H9 (cell line): ENCODE data around the gene DENND10. TPM values are rescaled to one million over a fixed set of nuclear protein-coding genes. Genes with fewer than 3 reads are reported as not detected.
A peak's percentile ranks its signal among the peaks of the same experiment; 100 is the strongest.

Experiments
- DNase-seq: peaks from one replicate; pipeline ENCODE4 v3.0.0-alpha.2; 2017
- H2AFZ ChIP-seq: one replicate; pipeline ENCODE4 v1.6.1; 2013; ENCODE audit warnings: mild to moderate bottlenecking, low read length, control low read depth, moderate library complexity
- H2AK5ac ChIP-seq: 2 replicates; pipeline ENCODE4 v1.6.1; 2013; ENCODE audit warnings: low read length, control low read depth, mixed read lengths; ENCODE audit not compliant: insufficient read length
- H2BK120ac ChIP-seq: one replicate; pipeline ENCODE4 v1.6.1; 2013; ENCODE audit warnings: low read depth, mild to moderate bottlenecking, low read length, control low read depth, inconsistent platforms; ENCODE audit not compliant: poor library complexity, severe bottlenecking
- H2BK12ac ChIP-seq: 2 replicates; pipeline ENCODE4 v1.6.1; 2013; ENCODE audit warnings: low read length, control low read depth, mixed read lengths, low read depth; ENCODE audit not compliant: insufficient read length
- H2BK15ac ChIP-seq: 2 replicates; pipeline ENCODE4 v1.6.1; 2013; ENCODE audit warnings: low read depth, low read length, control low read depth
- H2BK20ac ChIP-seq: one replicate; pipeline ENCODE4 v1.6.1; 2013; ENCODE audit warnings: low read depth, mild to moderate bottlenecking, low read length, control low read depth, inconsistent platforms; ENCODE audit not compliant: poor library complexity, severe bottlenecking
- H2BK5ac ChIP-seq: 2 replicates; pipeline ENCODE4 v1.6.1; 2013; ENCODE audit warnings: low read length, control low read depth, mixed read lengths; ENCODE audit not compliant: insufficient read length
- H3K14ac ChIP-seq: 2 replicates; pipeline ENCODE4 v1.6.1; 2013; ENCODE audit warnings: low read length, control low read depth; ENCODE audit not compliant: insufficient read depth
- H3K18ac ChIP-seq: 2 replicates; pipeline ENCODE4 v1.6.1; 2013; ENCODE audit warnings: low read depth, mild to moderate bottlenecking, mixed read lengths, low read length, control low read depth; ENCODE audit not compliant: insufficient read length
- H3K23ac ChIP-seq: 2 replicates; pipeline ENCODE4 v1.6.1; 2013; ENCODE audit warnings: low read length, control low read depth, mixed read lengths, low read depth; ENCODE audit not compliant: insufficient read length
- H3K23me2 ChIP-seq: 2 replicates; pipeline ENCODE4 v1.6.1; 2013; ENCODE audit warnings: low read depth, mild to moderate bottlenecking, mixed read lengths, low read length, control low read depth; ENCODE audit not compliant: insufficient read length, poor library complexity, severe bottlenecking
- H3K27ac ChIP-seq: 2 replicates; pipeline ENCODE4 v1.5.1; 2013; ENCODE audit warnings: low read length, control low read depth, mixed read lengths, low read depth; ENCODE audit not compliant: insufficient read length
- H3K27me3 ChIP-seq: 2 replicates; pipeline ENCODE4 v1.6.1; 2013; ENCODE audit warnings: low read length, control low read depth, inconsistent platforms; ENCODE audit not compliant: insufficient read depth
- H3K4ac ChIP-seq: 2 replicates; pipeline ENCODE4 v1.6.1; 2013; ENCODE audit warnings: low read depth, mild to moderate bottlenecking, control low read depth, inconsistent platforms, low read length, moderate library complexity
- H3K4me1 ChIP-seq: 2 replicates; pipeline ENCODE4 v1.6.1; 2013; ENCODE audit warnings: low read length, control low read depth, inconsistent platforms; ENCODE audit not compliant: insufficient read depth
- H3K4me2 ChIP-seq: 2 replicates; pipeline ENCODE4 v1.6.1; 2013; ENCODE audit warnings: low read length, control low read depth, mixed read lengths; ENCODE audit not compliant: insufficient read length, insufficient read depth
- H3K56ac ChIP-seq: 2 replicates; pipeline ENCODE4 v1.6.1; 2013; ENCODE audit warnings: low read depth, mild to moderate bottlenecking, mixed read lengths, low read length, control low read depth; ENCODE audit not compliant: insufficient read length
- H3K79me1 ChIP-seq: 2 replicates; pipeline ENCODE4 v1.6.1; 2013; ENCODE audit warnings: low read depth, mild to moderate bottlenecking, moderate library complexity, low read length, control low read depth, inconsistent platforms; ENCODE audit not compliant: insufficient read depth, poor library complexity, severe bottlenecking
- H3K79me2 ChIP-seq: 2 replicates; pipeline ENCODE4 v1.6.1; 2013; ENCODE audit warnings: low read length, control low read depth, inconsistent platforms; ENCODE audit not compliant: insufficient read depth
- H3K9ac ChIP-seq: 2 replicates; pipeline ENCODE4 v1.6.1; 2013; ENCODE audit warnings: low read length, control low read depth, mixed read lengths; ENCODE audit not compliant: insufficient read length; ENCODE audit errors: extremely low read depth
- H3K9me3 ChIP-seq: one replicate; pipeline ENCODE4 v1.6.1; 2013; ENCODE audit warnings: low read depth, low read length, inconsistent platforms; ENCODE audit not compliant: control insufficient read depth
- H3T11ph ChIP-seq: one replicate; pipeline ENCODE4 v1.6.1; 2013; ENCODE audit warnings: mild to moderate bottlenecking, low read length, control low read depth, inconsistent platforms
- H4K20me1 ChIP-seq: one replicate; pipeline ENCODE4 v1.6.1; 2013; ENCODE audit not compliant: control insufficient read depth, insufficient read length, insufficient read depth
- H4K5ac ChIP-seq: 2 replicates; pipeline ENCODE4 v1.6.1; 2013; ENCODE audit warnings: low read depth, mild to moderate bottlenecking, mixed read lengths, low read length, control low read depth; ENCODE audit not compliant: insufficient read length
- H4K8ac ChIP-seq: replicated peaks from 2 replicates; pipeline ENCODE4 v1.6.1; 2013; ENCODE audit warnings: low read length, control low read depth, mixed read lengths, low read depth; ENCODE audit not compliant: insufficient read length
- H4K91ac ChIP-seq: 2 replicates; pipeline ENCODE4 v1.6.1; 2013; ENCODE audit warnings: low read depth, mild to moderate bottlenecking, moderate library complexity, mixed read lengths, low read length, control low read depth; ENCODE audit not compliant: insufficient read length
- H3K27ac Mint-ChIP-seq, 3 experiments: 2 replicates in 2 of 3; 3 replicates in 1 of 3; pipeline ENCODE4 v1.8.0; 2020 to 2021; ENCODE audit warnings: mixed read lengths in 3 of 3, mild to moderate bottlenecking in 1 of 3, moderate library complexity in 1 of 3
- H3K27me3 Mint-ChIP-seq: 2 replicates; pipeline ENCODE4 v1.8.0; 2021; ENCODE audit warnings: low read depth, mild to moderate bottlenecking, moderate library complexity, mixed read lengths
- H3K36me3 Mint-ChIP-seq, 3 experiments: 2 replicates in 2 of 3; 3 replicates in 1 of 3; pipeline ENCODE4 v1.8.0; 2020 to 2021; ENCODE audit warnings: low read depth in 3 of 3, mixed read lengths in 3 of 3; ENCODE audit not compliant: insufficient read depth in 1 of 3
- H3K4me1 Mint-ChIP-seq, 2 experiments: 2 replicates each; pipeline ENCODE4 v1.8.0; 2020; ENCODE audit warnings: mixed read lengths in 2 of 2
- H3K4me3 Mint-ChIP-seq, 2 experiments: 2 replicates in 1 of 2; 3 replicates in 1 of 2; pipeline ENCODE4 v1.8.0; 2020 to 2021; ENCODE audit warnings: mild to moderate bottlenecking in 2 of 2, mixed read lengths in 2 of 2, moderate library complexity in 1 of 2
- H3K9me3 Mint-ChIP-seq, 2 experiments: 2 replicates in 1 of 2; 3 replicates in 1 of 2; pipeline ENCODE4 v1.8.0; 2020; ENCODE audit warnings: mild to moderate bottlenecking in 2 of 2, mixed read lengths in 2 of 2, moderate library complexity in 1 of 2
- CTCF ChIP-seq: fragments of 200-600 bp; sonication (generic); conservative IDR thresholded peaks from 3 replicates; pipeline ENCODE4 v1.8.0; 2021; ENCODE audit warnings: antibody characterized with exemption, mild to moderate bottlenecking
- WGBS: extraction: QIAGEN DNeasy Blood & Tissue Kit; methylation state at CpG from one replicate; pipeline ENCODE4 v1.1.7; 2013; ENCODE audit warnings: missing lambda C conversion rate, low lambda C conversion rate, mixed read lengths; ENCODE audit not compliant: insufficient read length; ENCODE audit errors: extremely low coverage; 5-methylcytosine and 5-hydroxymethylcytosine counted together
- total RNA-seq: library from RNA; stranded (reverse); gene quantifications from 2 replicates; pipeline ENCODE4 v1.2.1, GENCODE V29; 2021

DENND10 gene
- total RNA-seq, 1 experiment from 2014 or later, result 63.2 TPM

- H3K36me3 Mint-ChIP-seq, result peaks cover 32 to 60% (median 58%) of the 10 kb centered on the region in 3 experiments
- DNase-seq, result no peak
These were observed 30.0 kb downstream of the DENND10 start for GRCh38 chr10:119133949-119134348.

More at GRCh38 chr10:119133949-119134348, 30.0 kb downstream of the DENND10 start:
- Histone ChIP-seq H4K20me1 (no peaks in the 10 kb centered on the region), H3K27ac (no peak overlapping the region), H3K18ac (no peak overlapping the region), H3K79me2 (no peaks in the 10 kb centered on the region), H3K4ac (no peak overlapping the region), H2AFZ (no peak overlapping the region), H3K4me2 (no peak overlapping the region), H3K23me2 (no peaks in the 10 kb centered on the region), H2BK15ac (no peak overlapping the region), H2BK20ac (no peak overlapping the region), H3K9ac (no peak overlapping the region), H3K56ac (no peak overlapping the region), H3K9me3 (no peaks in the 10 kb centered on the region), H2BK12ac (no peak overlapping the region), H2BK5ac (no peak overlapping the region), H3K4me1 (no peaks in the 10 kb centered on the region), H3K23ac (no peak overlapping the region), H3K14ac (no peak overlapping the region), H3T11ph (no peak overlapping the region), H3K27me3 (no peaks in the 10 kb centered on the region), H2AK5ac (no peak overlapping the region), H2BK120ac (no peak overlapping the region), H4K8ac (no peak overlapping the region), H4K5ac (no peak overlapping the region), H4K91ac (no peak overlapping the region), H3K79me1 (no peaks in the 10 kb centered on the region)
- Mint-ChIP-seq H3K27me3 (no peaks in the 10 kb centered on the region), H3K4me3 (no peak overlapping the region), H3K4me1 (no peaks in the 10 kb centered on the region), H3K9me3 (no peaks in the 10 kb centered on the region), H3K27ac (peak overlapping the region in 1 of 3 experiments; percentile 74; a peak in 1 of 7 replicates)
- WGBS, result no CpG with 5 or more reads among the region's 8 CpGs
- TF ChIP-seq CTCF, result no peak
